HG03025 (cell line): Measurements from ENCODE around the gene TRAF3.
"Not testable (repeated sequence)": the region's sequence is repeated elsewhere in the genome, so short reads cannot be mapped to it uniquely, and the experiment has no call there.

Source experiments
- ATAC-seq: cut with Tn5 transposase; IDR thresholded peaks from one replicate; pipeline ENCODE4 v1.9.1; 2021; ENCODE audit warnings: mild to moderate bottlenecking, moderate library complexity; ENCODE audit not compliant: unreplicated experiment, low FRiP score

Gene TRAF3

DNA sequence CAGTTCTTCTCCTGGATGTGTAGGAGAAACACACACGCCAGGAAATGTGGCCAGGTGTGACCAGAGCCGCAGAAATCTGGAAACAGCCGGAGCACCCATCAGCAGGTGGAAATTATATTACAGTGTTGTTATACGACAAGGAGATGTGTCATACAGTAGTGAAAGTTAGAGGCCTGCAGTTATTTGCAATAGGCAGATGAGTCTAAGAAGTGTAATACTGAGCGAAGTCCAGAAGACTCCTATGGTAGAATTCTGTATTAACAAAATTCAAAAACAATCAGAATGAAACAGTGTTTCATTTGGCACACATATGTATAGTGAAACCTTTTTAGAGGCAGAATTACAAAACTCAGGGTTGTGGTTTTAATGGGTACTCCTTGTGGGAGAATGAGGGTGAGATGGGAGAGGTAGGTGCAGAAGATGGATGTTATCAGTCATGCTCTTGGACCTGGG is 105.9 kb downstream of the TRAF3 start:
- no peak for ATAC-seq

DNA sequence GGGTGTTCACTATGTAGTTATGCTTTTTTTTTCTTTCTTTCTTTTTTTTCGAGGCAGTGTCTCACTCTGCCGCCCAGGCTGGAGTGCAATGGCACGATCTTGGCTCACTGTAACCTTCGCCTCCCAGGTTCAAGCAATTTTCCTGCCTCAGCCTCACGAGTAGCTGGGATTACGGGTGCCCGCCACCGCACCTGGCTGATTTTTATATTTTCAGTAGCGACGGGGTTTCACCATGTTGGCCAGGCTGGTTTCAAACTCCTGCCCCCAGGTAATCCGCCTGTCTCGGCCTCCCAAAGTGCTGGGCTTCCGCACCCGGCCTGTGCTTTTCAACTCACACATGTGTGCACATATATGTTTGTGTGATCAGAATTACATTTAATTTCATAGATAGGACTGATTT is 106.3 kb downstream of the TRAF3 start:
- no peak for ATAC-seq

DNA sequence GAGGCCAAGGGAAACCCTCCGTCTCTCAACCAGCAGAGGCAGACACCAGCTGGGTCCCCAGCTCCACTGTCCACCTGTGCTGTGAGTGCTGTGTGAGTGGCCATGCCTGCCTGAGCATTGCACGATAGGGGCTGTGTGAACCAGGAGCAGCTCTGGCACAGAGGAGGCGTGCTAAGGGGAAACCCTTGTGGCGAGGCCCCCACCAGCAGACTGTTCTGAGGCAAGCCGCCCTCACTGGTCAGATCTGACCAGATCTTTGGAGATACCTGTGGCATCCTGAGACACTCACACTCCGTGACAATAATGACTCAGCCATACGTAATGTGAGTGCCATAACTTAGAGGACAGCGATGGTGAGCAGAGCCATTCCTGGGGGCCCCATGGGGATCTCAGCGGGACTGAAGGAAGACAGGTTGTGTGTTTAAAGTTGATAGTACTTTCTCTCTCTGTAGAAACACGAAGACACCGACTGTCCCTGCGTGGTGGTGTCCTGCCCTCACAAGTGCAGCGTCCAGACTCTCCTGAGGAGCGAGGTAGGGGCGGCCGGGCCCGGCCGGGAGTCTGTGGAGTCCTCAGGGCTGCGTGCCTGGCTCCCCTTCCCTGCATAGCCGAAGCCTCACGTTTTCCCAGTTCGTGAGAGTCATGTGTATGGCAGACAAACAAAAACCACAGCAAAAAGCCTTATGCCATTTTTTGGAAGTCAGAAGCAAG is 108.6 kb downstream of the TRAF3 start:
- ATAC-seq, result no peak

DNA sequence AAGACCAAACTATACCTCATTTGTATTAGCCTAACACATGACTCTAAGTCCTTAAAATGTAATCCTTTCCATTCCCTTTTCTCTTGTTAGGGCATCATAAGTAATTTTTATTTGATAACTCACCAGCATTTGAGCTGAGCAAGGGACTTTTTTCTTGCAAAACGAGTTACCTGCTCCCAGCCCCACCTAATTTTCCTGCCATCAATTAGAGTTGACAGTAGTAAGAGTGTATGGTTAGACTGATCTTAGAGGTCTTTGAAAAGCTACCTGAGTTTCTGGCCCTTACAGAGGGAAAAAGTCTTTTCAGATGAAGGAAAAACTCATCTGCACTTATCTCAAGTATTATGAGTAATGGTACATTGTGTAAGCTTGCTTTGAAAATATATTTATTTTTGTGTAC is 111.5 kb downstream of the TRAF3 start:
- ATAC-seq, result no peak

DNA sequence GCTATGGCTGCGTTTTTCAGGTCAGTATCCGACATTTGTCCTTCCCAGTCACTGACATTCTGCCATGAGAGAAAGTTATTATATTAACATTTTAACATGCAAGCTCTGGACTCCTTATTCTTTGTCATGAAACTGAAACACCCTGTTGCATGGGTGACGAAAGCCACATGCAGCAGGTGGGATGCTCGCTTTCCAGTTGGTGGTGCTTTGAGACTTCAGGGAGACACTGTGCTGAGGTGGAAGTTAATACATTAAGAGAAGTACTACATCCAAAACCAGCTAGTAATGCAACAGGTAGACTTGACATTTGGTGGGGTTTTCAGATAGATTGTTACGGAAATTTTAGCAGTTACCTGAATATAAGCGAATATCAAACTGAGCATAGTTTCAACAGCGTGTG is 112.4 kb downstream of the TRAF3 start:
- no peak for ATAC-seq

DNA sequence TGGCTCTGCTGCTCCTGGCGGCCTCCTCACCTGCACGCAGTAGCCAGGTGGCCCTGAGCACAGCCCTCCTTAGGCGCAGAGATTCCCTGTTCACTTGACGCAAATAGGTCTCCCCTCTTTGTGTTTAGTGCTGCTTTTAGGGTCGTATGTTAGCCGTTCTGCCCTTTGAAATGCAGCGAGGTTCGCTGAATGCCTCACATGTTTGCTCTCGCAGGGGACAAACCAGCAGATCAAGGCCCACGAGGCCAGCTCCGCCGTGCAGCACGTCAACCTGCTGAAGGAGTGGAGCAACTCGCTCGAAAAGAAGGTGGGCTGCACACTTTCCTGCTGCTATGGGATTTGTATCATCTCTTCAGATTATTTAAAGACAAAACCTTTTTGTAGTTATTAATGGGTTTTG is 113.9 kb downstream of the TRAF3 start:
- ATAC-seq, result no peak

DNA sequence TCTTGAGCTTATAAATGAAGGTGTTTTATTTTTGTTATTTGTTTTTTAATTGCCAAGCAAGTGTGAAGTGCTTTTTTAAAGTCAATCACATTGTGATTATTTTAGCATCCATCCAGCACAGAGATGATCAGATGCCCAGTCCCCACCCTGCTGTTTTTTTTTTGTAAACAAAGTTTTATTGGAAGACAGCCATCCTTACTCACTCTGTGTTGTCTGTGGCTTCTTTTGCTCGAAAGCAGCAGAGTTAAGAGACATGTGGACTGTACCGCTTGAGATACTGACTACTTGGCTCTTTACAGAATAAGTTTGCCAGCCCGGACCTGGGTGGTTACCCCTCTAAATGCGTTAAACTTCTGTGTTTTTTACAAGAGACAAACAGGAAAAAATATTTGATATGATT is 114.3 kb downstream of the TRAF3 start:
- no peak for ATAC-seq

DNA sequence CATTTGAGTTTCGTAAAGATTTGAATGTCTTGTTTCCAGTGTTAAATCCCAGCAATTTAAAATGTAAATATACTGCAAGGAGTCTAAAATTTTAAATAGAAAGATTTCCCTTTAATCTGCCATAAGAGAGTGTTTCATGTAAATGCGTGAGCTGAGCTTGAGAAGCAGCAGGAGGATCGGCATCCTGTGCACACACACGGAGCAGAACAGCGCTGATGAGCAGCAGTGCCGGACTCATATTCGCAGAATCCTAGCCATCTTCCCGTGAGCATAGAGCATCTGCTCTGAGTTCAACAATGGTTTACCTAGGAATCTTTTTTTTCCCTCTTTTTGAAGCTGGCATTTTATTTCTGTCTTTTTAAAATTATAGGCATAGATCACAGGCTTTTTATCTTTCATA is 115.4 kb downstream of the TRAF3 start:
- no peak for ATAC-seq

DNA sequence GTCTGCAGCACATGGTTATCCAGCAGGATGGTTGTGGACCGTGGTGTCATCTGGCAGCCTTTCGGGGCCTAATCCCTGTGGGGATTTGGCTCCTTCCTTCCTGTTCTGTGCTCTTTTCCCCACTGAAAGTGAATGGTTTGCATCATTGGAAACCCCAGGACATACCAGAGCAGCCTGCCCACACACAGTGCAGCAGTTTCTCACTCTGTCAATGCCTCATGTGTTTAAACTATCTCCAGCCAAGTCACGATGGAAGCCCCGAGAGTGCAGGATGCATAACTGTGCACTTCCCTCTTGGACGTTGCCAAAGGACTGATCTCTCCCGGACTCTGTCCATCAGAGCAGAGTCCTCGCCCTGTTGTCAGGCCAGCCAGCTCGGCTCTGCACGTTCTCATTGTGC is 116.2 kb downstream of the TRAF3 start:
- ATAC-seq, result no peak

DNA sequence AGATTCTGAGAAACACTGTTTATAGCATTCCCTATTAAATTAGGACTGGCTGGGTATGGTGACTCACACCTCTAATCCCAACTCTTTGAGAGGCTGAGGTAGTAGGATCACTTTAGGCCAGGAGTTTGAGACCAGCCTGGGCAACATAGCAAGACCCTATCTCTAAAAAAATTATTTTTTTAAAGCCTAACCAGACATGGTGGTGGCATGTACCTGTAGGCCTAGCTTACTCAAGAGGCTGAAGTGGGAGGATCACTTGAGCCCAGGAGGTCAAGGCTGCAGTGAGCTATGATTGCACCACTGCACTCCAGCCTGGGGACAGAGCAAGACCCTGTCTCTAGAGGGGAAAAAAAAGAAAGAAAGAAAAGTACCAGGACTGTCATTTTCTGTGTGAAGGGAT is 119.5 kb downstream of the TRAF3 start:
- not testable (repeated sequence) for ATAC-seq

DNA sequence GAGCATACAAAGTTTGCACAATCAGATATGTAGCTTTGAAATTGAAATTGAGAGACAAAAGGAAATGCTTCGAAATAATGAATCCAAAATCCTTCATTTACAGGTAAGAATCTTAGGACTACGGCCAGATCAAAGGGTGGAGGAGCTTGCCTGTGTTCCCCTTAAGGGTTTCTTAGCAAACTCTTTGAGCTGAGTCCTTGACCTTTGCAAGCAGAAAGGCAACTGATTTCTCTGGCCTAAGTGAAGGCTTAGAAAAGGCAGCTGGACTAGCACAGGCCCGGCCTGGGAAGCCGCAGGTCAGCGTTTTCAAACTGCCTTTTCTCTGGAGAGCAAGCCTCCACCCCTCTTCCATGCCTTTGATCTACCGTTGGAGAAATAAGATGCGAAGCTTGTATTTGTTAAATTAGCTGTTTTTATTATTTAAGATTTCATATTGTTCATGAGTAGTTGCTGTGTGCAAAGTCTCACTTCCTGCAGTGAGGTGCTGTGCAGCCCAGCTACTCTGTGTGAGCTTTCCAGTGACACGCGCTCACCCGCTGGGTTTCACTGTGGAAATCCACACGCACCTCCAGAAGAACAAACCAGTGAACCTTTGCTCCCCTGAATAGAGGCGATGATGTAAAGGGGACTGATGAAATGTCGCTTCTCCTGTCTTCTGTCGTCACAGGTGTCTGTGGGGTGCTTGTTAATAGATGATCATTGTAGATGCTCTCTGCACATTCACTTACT is 120.2 kb downstream of the TRAF3 start:
- no peak for ATAC-seq

DNA sequence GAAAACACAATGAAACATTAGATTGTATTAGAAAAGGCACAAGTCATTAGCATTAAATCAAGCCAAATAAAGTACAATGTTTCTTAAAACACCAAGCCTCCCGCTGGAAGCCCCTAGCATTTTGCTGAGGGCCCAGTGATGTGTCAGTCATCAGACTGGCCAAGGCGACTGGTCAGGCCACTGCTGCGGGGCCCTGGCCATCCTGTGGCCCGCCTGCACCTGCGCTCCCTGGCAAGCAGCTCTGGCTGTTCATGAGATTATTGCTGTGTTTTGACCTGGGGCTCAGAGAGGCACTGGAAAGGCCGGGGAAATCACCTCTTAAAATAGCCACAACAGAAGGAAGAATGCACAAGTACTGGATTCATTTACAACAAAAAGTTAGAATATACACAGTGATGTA is 121.0 kb downstream of the TRAF3 start:
- ATAC-seq, result no peak

DNA sequence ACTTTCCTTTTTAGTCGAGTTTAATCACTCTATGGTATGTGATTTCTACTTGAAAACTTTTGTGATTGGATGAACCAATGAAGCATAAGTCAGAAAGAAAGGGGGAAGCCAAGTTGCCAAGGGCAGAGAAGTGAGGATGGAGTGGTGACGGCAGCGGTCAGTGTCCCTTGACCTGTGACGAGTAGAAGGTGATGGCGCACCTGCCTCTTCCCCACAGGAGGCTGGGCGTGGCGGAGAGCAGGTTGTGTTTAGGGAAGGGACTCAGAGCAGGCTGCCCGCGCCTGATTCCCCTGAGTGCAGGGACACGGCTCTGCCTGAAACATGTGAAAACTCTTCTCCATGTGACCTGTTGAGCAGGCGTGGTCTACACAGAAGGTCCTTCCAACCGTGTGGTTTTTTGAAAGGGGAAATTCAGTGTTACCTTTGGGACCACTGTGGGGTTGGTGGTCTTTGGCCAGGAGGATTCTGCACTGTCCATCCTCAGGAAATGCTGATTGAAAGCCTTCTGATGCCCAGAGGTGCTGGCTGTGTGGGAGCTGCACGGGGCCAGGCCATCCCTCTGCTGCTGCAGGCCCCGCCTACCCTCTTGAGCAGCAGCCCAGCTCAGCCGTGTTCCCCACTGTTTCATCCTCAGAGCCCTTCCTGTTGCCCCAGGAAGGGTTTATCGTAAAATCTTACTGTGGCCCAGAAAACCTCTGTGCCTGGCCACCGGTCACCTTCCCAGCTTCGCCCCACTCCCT is 121.7 kb downstream of the TRAF3 start:
- ATAC-seq, result no peak

DNA sequence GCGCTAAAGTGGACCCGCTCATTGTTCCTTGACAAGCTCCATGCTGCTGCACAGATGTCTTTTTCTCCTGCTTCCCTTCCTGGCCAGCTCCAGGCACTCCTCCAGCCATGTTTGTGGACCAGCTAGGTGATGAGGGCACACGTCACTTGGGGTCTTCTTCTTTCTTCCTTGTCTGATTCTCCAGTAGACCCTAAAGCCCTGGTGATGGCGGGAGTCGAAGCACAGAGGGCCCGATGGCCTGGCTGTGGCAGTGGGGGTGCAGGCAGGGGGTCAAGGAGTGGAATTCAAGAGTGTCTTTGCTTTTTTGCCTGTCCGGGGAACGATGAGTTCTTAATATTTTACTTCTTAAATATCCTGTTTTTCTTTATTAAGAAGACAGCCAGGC is 122.3 kb downstream of the TRAF3 start:
- ATAC-seq, result no peak

DNA sequence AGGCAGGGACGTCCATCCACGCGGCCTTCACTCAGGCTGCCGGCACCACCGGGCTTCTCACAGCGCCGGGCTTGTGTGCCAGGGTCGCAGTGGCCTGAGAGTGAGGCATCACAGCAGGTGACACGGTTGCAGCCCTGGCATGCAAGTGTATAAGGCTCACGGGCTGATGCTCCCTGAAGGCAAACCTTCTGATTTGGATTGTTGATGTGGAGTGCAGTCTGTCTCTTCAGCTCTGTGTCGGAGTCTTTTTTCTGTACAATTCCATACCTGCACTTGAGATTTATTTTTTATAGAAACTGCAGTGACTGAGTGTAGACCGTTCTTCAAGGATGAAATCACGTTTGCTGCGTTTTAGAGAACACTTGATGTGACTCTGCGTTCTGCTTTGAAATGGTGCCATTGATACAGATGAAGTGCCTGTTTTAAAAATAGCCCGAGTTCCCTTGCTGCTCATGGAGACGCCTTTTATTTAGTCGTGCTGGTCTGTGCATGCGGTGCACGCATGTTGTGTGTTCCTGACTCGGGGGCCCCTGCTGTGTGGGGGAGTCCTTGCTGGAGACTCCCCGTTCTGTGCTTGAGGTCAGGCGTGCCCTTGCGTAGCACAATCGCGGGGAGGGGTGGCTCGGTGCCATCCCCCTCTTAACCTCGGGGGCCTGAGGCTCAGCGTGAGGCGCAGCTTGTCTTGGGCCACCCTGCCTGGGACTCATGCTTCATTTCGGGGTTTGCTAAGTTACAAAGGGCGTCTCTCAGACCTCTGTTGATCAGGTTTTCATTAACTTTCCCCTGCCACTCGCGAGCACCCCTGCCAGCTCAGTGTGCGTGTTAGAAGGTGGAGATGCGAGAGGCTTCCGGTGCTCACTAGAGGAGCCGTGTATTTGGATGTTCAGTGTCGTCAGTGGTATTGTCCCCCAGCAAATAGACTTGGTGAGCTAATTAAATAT is 123.7 kb downstream of the TRAF3 start:
- ATAC-seq, result peak; percentile 45

DNA sequence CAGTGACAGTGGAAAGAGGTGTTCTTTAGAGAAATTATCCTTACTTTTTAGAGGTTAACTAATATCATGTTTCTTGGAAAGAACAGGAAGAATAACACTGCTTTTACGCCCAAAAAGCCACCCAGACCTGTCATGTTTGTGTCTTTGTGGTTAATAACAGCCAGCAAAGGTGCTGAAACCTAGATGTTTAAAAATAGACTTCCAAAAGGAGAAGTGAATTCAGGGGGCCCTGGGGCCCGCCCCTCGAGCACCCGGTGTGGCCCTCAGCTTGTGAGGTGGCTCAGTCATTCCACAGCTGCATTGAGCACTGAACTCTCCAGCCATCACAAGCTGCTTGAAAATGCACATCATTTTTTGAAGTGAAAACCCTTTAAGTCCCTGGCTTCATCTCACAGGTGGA is 124.4 kb downstream of the TRAF3 start:
- peak; percentile 75 for ATAC-seq

DNA sequence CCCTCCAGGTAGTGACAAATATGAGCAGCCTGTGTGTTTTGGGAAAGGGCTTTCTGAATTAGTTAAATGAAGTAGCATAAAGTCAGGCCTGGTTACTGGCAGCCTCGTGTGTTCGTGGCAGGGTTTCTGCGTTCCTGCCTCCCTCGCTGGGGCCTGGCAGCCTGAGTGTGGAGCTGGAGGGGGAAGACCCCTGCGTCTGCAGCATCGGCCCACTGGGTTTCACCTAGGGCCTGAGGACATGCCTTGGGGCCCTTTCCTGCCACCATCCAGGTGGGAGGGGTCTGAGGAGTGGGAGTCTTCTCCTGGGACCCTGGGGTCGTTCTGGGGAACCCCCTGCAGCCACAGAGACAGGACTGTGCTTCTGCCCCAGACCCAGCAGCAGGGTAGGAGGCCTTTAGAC is 124.8 kb downstream of the TRAF3 start:
- ATAC-seq, result no peak

DNA sequence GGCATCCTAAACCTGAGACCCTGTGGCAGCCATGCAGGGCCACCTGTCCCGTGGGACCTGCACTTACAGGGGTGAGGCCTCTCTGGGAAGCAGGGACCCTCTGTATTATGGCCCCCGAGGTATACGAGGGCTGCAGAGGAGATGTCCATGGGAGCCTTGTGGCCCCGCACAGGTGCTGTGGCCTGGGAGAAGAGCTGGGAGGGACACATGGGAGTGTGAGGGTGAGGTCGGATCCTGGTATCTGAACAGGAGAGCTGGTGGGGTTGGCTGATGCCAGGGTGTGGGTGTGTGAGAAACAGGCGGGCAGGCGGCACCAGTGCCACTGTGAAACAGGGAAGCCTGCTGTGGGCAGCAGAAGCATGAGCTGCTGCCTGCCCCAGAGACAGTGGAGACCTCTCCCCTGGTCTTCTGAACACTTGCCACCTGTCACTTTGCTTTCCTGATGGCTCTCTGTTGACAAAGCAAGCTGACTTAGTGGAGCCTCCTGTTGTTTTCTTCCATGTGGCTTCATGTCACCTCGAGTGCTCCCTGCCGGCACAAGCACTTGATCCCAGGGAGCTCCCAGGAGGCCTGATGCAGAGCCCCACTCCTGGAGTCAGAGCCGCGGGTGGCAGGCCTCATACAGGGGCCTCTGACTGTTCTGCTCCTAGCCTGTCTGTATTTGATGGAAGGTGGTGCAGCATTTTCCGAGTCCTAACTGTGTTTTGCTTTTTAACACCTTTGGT is 125.4 kb downstream of the TRAF3 start:
- ATAC-seq, result no peak

DNA sequence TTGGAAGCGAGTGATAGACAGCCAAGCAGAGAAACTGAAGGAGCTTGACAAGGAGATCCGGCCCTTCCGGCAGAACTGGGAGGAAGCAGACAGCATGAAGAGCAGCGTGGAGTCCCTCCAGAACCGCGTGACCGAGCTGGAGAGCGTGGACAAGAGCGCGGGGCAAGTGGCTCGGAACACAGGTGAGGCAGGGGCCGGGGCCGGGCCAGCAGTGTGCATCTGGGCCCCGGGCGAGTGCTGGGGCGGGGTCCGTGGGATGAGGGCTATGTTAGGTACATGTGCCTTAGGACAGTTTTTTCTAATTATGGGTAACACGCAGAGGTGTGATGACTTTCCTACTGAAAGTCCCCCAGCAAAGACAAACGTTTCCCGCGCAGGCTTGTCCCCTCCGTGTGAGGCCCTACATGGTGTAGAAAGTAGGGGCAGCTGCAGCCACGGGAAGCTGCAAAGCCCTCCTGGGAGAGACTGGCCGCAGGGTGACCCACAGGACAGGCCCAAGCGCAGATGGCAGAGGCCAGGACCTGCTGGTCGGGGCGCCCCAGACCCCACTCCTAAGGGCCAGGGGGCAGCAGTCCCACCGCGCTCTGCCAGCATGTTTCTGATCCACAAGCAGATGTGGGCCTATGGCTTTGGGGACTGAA is 126.1 kb downstream of the TRAF3 start:
- no peak for ATAC-seq
